Pericardium fibroblast (primary cell): ENCODE measurements around the gene PLET1. TPM values are rescaled to one million over a fixed set of nuclear protein-coding genes. Genes with fewer than 3 reads are reported as not detected.

Source experiments
- total RNA-seq: library from RNA; depleted of rRNA; stranded (reverse); fragments of >200 nt; gene quantifications from 2 replicates; pipeline ENCODE4 v1.2.3, GENCODE V29; 2015

The PLET1 gene
- total RNA-seq: not detected in 2 replicates

GRCh38 chr11:112260490-112260889 is at the start of gene PLET1:
PLET1 (minus strand) TSS chr11:112260860; CDS start chr11:112260589, 271 bp downstream.

GRCh38 chr11:112226062-112226830 is 34.4 kb downstream of the PLET1 start, which contains the start of gene PTS:
PTS (plus strand) TSS chr11:112226428; CDS start chr11:112226444, 16 bp downstream.

Other genes starting within 250 kb of the PLET1 start
- gene DLAT, start 235.5 kb downstream of the PLET1 start, total RNA-seq: 15.1 and 23.5 TPM in 2 replicates
- gene PIH1D2, start 186.8 kb downstream of the PLET1 start, total RNA-seq: 2.0 TPM in 1 of 2 replicates, not detected in the other
- gene NKAPD1, start 186.6 kb downstream of the PLET1 start, total RNA-seq: 11.1 and 59.2 TPM in 2 replicates
- 53.7 and 57.0 TPM in 2 replicates for gene TIMM8B, start 174.1 kb downstream of the PLET1 start, total RNA-seq
- gene SDHD, start 174.0 kb downstream of the PLET1 start, total RNA-seq: 77.8 and 92.3 TPM in 2 replicates
- 4.1 and 5.2 TPM in 2 replicates for gene IL18, start 96.8 kb downstream of the PLET1 start, total RNA-seq
- not detected in 2 replicates for gene TEX12, start 93.5 kb downstream of the PLET1 start, total RNA-seq
- 1.2 and 2.9 TPM in 2 replicates for gene BCO2, start 85.3 kb downstream of the PLET1 start, total RNA-seq
- gene PTS, start 34.4 kb downstream of the PLET1 start, total RNA-seq: 23.2 and 27.8 TPM in 2 replicates